HG02970 (cell line): ENCODE measurements around the gene PRDM1.
A peak's percentile ranks its signal among the peaks of the same experiment; 100 is the strongest.
"Not testable (repeated sequence)": the region's sequence is repeated elsewhere in the genome, so short reads cannot be mapped to it uniquely, and the experiment has no call there.

Experiments used
- ATAC-seq: cut with Tn5 transposase; IDR thresholded peaks from one replicate; pipeline ENCODE4 v1.9.1; 2021; ENCODE audit warnings: mild to moderate bottlenecking, moderate library complexity, moderate number of reproducible peaks; ENCODE audit not compliant: unreplicated experiment, low FRiP score

Gene PRDM1

GRCh38 chr6:106134087-106134770 lies 48.1 kb downstream of the PRDM1 start:
- no peak for ATAC-seq

DNA sequence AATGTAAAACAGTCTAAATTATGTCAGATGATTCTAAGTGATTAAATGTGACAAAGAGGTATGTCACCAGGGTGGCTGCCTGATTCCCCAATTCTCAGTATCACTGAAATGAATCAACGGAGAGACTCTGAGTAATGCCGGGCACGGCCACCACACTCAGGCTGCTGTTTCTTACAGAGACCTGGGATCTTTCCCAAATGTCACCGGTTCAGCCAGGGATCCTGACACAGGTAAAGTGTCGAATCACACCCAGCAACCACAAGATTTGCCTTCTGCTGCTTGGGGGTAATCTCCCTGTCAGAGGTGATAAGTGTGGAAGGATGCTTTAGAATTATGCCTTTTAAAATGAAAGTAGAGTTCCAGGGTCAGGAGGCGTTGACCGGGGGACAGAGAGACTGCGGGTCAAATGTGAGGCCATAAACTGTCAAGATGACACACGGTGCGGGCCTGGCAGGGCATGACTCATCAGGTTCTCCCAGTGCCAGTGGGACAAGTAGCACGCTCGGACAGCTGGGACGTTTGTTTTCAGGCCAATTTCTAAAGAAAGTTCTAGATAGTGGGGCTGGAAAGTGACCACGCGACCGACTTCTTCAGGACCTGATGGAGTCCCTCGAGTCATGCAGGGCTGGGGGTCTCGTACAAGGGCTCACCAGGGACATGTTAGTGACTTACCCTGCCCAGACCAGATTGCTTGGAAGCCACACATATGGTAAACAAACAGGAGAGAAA lies 48.9 kb downstream of the PRDM1 start:
- ATAC-seq, result no peak

DNA sequence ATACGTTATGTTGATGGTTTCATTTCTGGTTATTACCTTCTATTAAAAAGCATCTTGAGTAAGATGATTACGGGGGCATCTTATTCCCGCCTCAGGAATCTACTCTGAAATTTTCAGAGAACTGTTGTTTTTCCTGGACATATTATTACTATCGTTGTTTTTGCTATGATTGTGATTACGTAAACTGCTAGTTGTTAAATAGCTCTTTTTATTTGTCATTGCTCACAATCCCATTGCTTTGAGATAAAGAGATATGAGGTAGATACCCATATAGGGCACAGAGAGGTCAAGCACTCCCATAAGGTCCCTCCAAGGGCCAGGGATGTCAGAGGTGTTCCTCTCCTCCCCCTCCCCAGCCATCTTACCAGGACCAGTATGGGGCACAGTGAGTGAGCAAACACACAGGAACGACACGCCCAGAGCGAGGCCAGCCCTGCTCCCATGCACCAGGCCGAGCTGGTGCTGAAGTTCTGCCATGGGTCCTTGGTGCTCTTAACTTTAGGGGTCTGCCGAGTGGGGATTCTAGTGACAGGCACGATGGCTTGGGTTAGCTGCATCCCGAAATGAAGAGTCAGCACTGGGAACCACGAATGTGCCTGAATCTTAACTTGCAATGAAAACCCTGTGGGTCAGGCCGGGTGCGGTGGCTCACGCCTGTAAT lies 49.9 kb downstream of the PRDM1 start:
- no peak for ATAC-seq

DNA sequence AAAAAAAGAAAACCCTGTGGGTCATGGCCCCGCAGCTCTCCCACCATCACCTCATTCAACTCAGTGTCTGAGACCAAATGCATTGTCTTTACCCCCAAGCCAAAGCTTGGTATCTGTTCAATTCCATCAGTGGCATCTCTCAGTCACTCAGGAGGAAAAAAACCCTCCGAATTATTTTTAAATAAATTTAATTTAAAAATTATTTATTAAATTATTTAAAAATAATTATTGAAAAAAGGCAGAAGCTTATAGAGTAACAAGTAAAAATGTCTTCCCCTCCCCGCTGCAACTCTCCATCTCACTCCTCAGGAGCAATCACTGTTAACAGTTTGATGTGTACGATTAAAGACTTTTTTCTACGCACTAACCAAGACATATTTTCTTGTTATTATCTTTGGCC lies 50.7 kb downstream of the PRDM1 start:
- ATAC-seq, result no peak

- no peak for ATAC-seq
These were observed 52.0 kb downstream of the PRDM1 start for GRCh38 chr6:106138151-106138550.

DNA sequence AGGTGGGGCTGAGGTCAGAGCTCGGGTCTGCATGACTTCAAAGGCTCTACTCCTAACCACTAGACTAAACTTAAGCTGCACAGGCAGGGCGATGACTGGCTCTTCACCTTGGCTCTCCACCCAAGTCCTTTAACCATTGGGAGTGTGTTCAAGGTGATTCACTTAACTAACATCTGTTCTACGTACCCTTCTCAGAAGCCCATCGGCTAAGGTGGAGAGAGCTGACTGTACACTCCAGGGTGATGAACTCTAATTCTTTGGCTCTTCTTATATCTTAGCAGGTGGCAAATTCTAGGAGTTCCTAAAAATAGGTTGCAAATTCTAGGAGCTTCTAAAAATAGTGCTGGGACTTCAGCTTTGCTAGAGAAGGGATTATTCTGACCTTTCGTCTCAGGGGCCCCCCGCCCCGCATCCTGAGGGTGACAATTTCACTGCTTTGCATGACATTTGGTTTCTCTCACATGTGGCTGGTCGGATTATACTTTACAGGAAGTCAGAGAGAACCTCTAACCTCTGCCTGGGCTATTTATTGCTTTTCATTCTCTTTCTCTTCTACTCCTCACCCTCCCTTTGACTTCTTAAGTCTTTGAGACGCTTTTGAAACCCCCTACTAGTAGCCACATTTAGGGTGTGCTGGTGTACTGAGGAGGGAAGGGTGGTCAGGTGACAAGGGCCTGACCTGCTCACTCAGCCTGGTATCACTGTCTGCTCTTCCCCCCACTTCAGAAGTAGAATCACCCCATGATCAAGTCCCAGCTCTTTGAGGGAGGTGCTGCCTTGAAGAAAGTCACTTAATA lies 55.5 kb downstream of the PRDM1 start:
- ATAC-seq, result peak; percentile 77

DNA sequence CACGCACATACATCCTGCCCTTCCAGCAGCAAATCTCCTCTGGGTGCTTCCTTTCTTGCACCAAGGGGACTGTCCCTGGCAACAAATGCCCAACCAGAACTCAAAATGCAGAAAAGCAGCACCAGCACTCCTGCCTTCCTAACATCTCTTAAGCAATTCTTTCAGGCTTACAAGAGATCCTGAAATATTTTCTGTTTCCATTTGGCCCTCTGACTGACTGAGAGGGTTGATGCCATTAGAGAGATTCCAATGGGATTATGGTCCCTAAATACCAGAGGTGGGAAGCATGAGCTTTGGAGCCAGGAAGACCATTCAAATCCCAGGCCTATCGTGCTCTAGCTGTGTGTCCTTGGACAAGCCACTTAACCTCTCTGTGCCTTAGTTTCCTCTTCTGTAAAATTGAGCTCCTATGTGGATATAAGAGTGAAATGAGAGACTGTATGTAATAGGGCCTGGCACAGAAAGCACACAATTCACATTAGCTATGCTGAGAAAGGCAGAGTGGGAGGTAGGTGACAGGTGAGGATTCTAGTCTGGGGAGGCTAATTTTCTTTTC lies 56.8 kb downstream of the PRDM1 start:
- ATAC-seq, result no peak

DNA sequence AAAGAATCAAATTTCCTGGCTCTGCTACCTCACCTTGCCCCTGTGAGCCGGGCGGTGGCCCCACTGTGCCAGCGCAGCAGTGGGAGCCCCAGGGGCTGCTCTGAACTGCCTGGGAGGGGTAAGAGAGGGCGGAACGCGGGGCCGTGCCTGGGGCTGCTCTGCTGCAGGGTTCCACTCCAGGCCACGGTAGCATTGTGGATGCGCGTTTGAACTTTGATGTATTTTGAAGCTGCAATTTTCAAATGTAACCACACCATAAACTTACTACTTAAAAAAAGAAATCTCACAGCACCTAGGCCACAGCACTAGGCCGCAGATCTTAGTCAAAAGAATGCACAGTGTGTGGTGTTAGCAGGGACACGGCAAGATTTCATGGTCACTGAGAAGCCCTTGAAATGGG lies 57.5 kb downstream of the PRDM1 start:
- no peak for ATAC-seq

DNA sequence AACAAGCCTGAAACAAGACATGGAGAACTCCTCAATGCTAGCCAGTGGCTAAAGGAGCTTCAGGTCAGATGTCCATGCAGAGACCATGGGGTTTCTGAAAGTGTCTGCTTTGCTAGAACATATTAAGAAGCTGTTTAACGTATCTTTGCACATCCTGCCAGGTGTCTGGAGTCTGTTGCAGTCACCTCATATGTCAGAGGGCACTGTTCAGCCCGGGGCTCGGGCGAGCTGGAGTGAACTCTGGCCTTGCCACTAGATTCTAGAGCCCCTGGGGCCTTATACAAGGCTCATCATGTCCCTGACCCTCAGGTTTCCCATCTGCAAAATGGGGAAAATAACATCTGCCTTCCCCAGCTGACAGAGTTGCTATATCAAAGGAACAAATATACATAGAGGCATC lies 59.0 kb downstream of the PRDM1 start:
- no peak for ATAC-seq

DNA sequence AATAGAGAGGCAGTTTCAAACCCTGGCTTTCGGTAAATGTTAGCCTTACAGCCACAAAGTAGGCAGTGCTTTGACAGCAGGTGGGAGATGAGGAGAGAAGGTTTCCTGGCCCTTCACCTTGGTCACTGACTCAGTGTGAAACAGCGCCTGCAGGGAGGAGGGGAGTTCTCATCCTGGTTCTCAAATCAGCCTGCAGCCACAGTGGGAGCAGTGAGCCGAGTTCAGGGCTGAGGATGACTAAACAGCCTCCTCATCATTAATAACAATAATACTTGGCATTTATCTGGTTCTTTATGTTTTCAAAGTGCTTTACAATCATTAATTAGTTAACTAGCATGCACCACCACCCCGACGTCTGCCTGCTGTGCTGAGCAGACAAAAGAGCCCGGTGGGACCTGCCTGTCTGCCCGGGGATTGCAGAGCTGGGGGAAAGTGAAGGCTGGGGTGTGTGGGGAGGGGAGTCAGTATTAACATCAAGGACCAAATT lies 59.6 kb downstream of the PRDM1 start:
- ATAC-seq, result no peak

DNA sequence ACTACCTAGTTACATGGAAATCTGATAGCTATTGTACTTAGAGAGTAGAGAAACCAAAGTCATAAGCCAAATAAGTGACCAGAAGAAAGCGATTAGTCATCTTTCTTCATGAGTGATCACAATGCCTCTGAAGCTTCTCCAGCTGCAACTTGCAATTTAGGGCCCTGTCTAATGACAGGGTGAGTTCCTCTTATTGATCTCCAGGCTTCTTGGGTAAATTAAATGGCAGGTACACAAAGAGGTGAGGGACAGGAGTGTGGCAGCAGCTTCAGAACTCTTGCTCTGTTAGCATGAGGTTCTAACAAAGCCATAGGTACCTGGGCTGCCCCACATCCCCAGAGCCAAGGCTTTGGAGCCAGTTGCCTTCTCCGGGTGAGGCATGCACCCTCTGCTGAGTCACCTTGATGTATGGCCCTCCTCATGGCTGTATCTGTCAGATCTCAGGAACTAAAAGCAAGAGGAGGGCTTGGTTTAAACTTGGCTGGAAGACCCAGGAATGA lies 60.8 kb downstream of the PRDM1 start:
- no peak for ATAC-seq

DNA sequence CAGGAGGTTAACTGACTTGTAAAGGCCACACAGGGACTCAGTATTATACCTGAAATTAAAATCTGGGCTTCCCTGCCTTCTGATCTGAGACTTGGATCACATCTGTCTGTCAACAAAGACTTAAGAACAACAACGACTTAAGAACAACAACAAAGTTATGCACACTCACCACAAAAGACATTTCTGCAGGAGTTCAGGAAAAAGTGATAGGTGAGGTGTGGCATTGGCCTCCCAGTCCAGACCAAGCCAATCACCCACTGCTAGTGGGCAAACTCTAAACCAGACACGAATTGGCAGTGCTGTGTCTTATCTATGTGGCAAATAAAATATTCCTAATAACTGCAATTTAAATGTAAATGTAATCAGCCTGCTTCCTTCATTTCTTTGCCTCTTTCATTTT lies 61.3 kb downstream of the PRDM1 start:
- ATAC-seq, result no peak

- ATAC-seq, result no peak
These were observed 63.4 kb downstream of the PRDM1 start for GRCh38 chr6:106149472-106150069.

DNA sequence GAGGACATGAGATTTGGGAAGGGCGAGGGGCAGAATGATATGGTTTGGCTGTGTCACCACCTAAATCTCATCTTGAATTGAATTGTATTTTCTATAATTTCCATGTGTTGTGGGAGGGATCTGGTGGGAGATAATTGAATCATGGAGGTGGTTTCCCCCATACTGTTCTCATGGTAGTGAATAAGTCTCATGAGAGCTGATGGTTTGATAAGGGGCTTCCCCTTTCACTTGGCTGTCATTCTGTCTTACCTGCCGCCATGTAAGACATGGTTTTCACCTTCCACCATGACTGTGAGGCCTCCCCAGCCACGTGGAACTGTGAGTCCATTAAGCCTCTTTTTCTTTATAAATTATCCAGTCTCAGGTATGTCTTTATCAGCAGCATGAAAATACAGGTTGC lies 66.3 kb downstream of the PRDM1 start:
- not testable (repeated sequence) for ATAC-seq

DNA sequence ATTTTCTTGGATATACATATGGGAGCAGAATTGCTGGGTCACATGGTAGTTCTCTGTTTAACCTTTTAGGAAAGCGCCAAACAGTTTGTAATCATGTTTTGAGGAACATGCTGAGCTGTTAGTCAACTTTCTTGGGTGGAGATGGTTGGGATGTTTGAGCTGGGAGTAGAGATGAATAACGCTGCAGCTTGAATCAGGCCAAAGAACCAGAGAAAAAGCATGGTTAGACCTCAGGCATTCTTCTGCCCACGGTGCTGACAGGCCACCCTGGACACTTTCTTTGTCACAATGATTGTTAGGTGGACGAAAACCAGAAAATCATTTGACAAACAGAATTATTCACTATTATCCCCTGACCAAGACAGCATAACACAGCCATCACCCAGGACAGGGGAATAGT lies 66.8 kb downstream of the PRDM1 start:
- ATAC-seq, result no peak

DNA sequence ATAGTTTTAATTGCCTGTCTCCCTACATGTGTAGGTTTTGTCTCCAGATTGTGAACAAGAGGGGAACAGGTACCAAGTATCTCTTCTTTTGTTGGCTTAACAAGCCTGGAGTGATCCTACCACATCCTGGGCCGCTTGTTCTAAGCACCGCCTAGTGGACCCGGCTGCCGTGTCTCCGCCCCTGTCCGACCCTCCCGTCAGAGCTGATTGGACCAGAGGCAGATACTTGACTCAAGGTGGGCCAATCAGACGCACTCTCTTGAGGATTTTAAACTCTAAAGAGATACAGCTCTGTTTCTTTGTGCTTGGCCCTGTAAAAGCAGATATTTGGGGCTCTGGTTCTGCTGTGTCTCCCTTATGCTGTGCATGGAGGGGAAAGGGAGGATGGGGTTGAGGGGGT lies 68.2 kb downstream of the PRDM1 start:
- no peak for ATAC-seq

DNA sequence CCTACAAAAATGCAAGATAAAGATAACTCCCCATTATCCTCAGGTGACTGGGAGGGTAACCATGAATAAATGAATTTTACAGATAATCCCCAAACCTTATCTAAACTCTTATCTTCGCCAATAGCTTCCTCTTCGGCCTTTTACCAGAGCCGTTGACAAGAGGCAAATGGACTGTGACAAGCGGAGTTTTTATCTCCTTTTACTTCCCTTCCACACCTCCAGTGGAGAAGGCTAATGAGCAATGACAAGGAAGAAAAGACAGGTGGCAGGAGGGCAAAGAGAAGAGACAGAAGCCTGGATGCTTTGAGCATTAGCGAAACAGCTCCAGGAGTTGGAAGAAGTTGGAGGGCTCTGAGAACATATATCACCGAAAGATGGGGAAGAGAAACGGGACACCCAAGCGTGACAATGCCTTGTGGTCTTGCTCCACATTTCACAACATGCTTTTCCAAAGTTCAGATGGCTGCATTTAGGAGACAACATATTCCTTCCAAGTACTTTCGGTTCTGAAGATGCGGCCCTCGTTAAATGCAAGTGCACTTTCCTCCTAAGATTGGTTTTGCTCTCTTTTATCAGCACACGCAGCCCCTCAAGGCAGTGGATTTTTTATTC lies 69.2 kb downstream of the PRDM1 start:
- ATAC-seq, result no peak

DNA sequence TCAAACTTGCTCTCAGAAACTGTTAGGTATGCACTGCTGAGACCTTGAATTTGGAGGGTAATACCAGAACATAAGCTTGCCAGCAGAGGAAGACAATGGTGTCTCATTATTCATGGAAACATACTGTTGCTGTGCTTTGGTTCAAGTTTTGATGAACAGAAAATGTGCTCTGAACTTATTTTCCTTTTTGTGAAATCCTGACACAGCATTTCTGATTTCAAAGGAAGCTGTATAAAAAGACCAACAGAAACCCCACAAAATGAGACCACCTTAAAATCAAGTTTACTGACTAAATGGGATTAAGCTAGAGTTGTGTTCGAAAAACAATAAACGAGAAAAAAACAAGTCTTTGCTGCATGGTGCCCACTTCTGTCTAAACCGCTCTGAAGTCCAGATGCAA lies 70.3 kb downstream of the PRDM1 start:
- ATAC-seq, result no peak

GRCh38 chr6:106156863-106157262 lies 70.7 kb downstream of the PRDM1 start:
- no peak for ATAC-seq
